Loucy (cell line): ENCODE measurements around the gene CELF5.
"Not testable (repeated sequence)": the region's sequence is repeated elsewhere in the genome, so short reads cannot be mapped to it uniquely, and the experiment has no call there.

Experiments
- H2AFZ ChIP-seq: fragments of 200-600 bp; sonication (generic); 2 replicates; pipeline ENCODE4 v1.6.0; 2016; ENCODE audit warnings: antibody characterized with exemption, mild to moderate bottlenecking, low read length, moderate library complexity
- H3F3A ChIP-seq: fragments of 200-600 bp; 2 replicates; pipeline ENCODE4 v1.6.0; 2016; ENCODE audit warnings: antibody characterized with exemption, low read depth, mild to moderate bottlenecking
- H3K27me3 ChIP-seq: fragments of 200-600 bp; sonication (generic); 2 replicates; pipeline ENCODE4 v1.6.1; 2014; ENCODE audit warnings: low read length, mild to moderate bottlenecking; ENCODE audit not compliant: insufficient read depth, poor library complexity, severe bottlenecking
- H3K36me3 ChIP-seq: fragments of 200-600 bp; sonication (generic); 2 replicates; pipeline ENCODE4 v1.6.1; 2016; ENCODE audit warnings: low read length; ENCODE audit not compliant: insufficient read depth
- H3K4me1 ChIP-seq: fragments of 200-600 bp; sonication (generic); 2 replicates; pipeline ENCODE4 v1.5.1; 2014; ENCODE audit warnings: low read length, mild to moderate bottlenecking; ENCODE audit not compliant: insufficient read depth, poor library complexity, severe bottlenecking
- H3K4me2 ChIP-seq: fragments of 200-600 bp; sonication (generic); 2 replicates; pipeline ENCODE4 v1.6.0; 2014; ENCODE audit warnings: antibody characterized with exemption, low read length, low read depth, mild to moderate bottlenecking; ENCODE audit not compliant: poor library complexity, severe bottlenecking
- H3K4me3 ChIP-seq: fragments of 200-600 bp; sonication (generic); 2 replicates; pipeline ENCODE4 v1.5.1; 2014; ENCODE audit warnings: low read length, mild to moderate bottlenecking, mixed read lengths; ENCODE audit not compliant: poor library complexity, severe bottlenecking
- H3K79me2 ChIP-seq: fragments of 200-600 bp; sonication (generic); 2 replicates; pipeline ENCODE4 v1.6.1; 2014; ENCODE audit warnings: low read length; ENCODE audit not compliant: insufficient read depth
- H3K9ac ChIP-seq: fragments of 200-600 bp; sonication (generic); 2 replicates; pipeline ENCODE4 v1.6.0; 2014; ENCODE audit warnings: mild to moderate bottlenecking, low read depth, low read length, moderate library complexity; ENCODE audit not compliant: poor library complexity, severe bottlenecking
- H3K9me2 ChIP-seq: fragments of 200-600 bp; sonication (generic); replicated peaks from 2 replicates; pipeline ENCODE4 v1.6.1; 2016; ENCODE audit warnings: low read depth, low read length, mixed read lengths
- H3K9me3 ChIP-seq: fragments of 200-600 bp; sonication (generic); 2 replicates; pipeline ENCODE4 v1.6.1; 2014; ENCODE audit warnings: mild to moderate bottlenecking, antibody characterized with exemption, low read length, low read depth; ENCODE audit not compliant: insufficient read depth
- H4K20me1 ChIP-seq: fragments of 200-600 bp; sonication (generic); 2 replicates; pipeline ENCODE4 v1.6.0; 2014; ENCODE audit warnings: antibody characterized with exemption, low read length, mild to moderate bottlenecking; ENCODE audit not compliant: insufficient read depth, poor library complexity, severe bottlenecking
- CTCF ChIP-seq: fragments of 200-600 bp; sonication (generic); conservative IDR thresholded peaks from 2 replicates; pipeline ENCODE4 v1.5.1; 2014; ENCODE audit warnings: mild to moderate bottlenecking, antibody characterized with exemption, low read length
- EZH2phosphoT487 ChIP-seq: fragments of 200-600 bp; IDR thresholded peaks from 2 replicates; pipeline ENCODE4 v1.6.1; 2018; ENCODE audit warnings: antibody characterized with exemption, mild to moderate bottlenecking, moderate library complexity, borderline replicate concordance

Gene CELF5

GRCh38 chr19:3213159-3213558, 11.3 kb upstream of the CELF5 start:
- H3K4me3 ChIP-seq, result no peak overlapping the region
- H3K79me2 ChIP-seq, result no peaks in the 10 kb centered on the region
- no peaks in the 10 kb centered on the region for H3K4me1 ChIP-seq
- H3K27me3 ChIP-seq, result no peaks in the 10 kb centered on the region
- H3F3A ChIP-seq, result no peaks in the 10 kb centered on the region
- H3K9me3 ChIP-seq, result no peaks in the 10 kb centered on the region
- H4K20me1 ChIP-seq, result no peaks in the 10 kb centered on the region
- no peak overlapping the region for H3K9ac ChIP-seq
- H2AFZ ChIP-seq, result no peak overlapping the region
- H3K36me3 ChIP-seq, result no peaks in the 10 kb centered on the region
- no peaks in the 10 kb centered on the region for H3K9me2 ChIP-seq
- no peak overlapping the region for H3K4me2 ChIP-seq
- TF ChIP-seq CTCF, result no peak
- TF ChIP-seq EZH2phosphoT487, result no peak

DNA sequence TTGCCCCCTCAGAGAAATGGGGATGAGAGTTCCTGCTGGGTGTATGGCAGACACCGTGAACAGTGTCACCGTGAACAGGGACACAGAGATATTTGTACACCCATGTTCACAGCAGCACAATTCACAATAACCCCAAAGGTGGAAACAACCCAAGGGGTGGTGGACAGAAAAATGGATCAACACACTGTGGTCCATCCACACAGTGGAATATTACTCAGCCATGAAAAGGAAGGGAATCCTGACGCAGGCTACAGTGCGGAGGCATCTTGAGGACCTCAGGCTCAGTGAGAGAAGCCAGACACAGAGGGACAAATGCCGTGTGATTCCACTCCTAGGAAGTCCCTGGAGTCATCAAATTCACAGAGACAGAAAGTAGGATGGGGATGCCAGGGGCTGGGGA, 7.6 kb upstream of the CELF5 start:
- H3K9me2 ChIP-seq, result no peaks in the 10 kb centered on the region
- no peaks in the 10 kb centered on the region for H4K20me1 ChIP-seq
- no peak overlapping the region for H3K4me3 ChIP-seq
- no peak for TF ChIP-seq EZH2phosphoT487
- no peak for TF ChIP-seq CTCF
- no peaks in the 10 kb centered on the region for H3K9me3 ChIP-seq
- H3K9ac ChIP-seq, result no peak overlapping the region
- no peaks in the 10 kb centered on the region for H3K79me2 ChIP-seq
- no peaks in the 10 kb centered on the region for H3K36me3 ChIP-seq
- H3F3A ChIP-seq, result no peaks in the 10 kb centered on the region
- no peaks in the 10 kb centered on the region for H3K4me1 ChIP-seq
- no peaks in the 10 kb centered on the region for H3K27me3 ChIP-seq
- no peak overlapping the region for H3K4me2 ChIP-seq
- no peak overlapping the region for H2AFZ ChIP-seq

- Histone ChIP-seq H3K27me3 (no peaks in the 10 kb centered on the region), H3K9me2 (no peaks in the 10 kb centered on the region), H2AFZ (no peak overlapping the region), H3K4me3 (no peak overlapping the region), H3K4me2 (no peak overlapping the region), H3K4me1 (no peaks in the 10 kb centered on the region), H3K79me2 (no peaks in the 10 kb centered on the region), H3K9ac (no peak overlapping the region), H3K36me3 (no peaks in the 10 kb centered on the region), H4K20me1 (no peaks in the 10 kb centered on the region), H3F3A (no peaks in the 10 kb centered on the region), H3K9me3 (no peaks in the 10 kb centered on the region)
- TF ChIP-seq CTCF, result no peak
- no peak for TF ChIP-seq EZH2phosphoT487
Observed at GRCh38 chr19:3220576-3220975, 3.9 kb upstream of the CELF5 start.

DNA sequence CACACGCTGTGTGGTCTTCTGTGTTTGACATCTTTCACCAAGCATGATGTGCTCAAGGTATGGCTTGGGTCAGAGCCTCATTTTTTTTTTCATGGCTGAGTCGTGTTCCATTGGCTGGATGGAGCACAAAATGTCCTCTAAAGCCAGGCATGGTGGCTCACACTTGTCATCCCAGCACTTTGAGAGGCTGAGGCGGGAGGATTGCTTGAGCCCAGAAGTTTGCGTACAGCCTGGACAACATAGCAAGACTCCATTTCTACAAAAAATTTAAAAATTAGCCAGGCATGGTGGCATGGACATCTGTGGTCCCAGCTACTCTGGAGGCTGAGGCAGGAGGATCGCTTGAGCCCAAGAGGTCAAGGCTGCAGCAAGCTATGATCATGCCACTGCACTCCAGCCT, 2.9 kb upstream of the CELF5 start:
- H3F3A ChIP-seq, H3K9me2 ChIP-seq, H3K27me3 ChIP-seq, H3K9me3 ChIP-seq, H3K4me3 ChIP-seq, H3K9ac ChIP-seq, H3K4me1 ChIP-seq, H4K20me1 ChIP-seq, H3K79me2 ChIP-seq, H3K4me2 ChIP-seq, H2AFZ ChIP-seq, H3K36me3 ChIP-seq: not testable (repeated sequence)
